ENCODE data around the gene METTL9. TPM values are rescaled to one million over a fixed set of nuclear protein-coding genes. Genes with fewer than 3 reads are reported as not detected.
"Not testable (repeated sequence)": the region's sequence is repeated elsewhere in the genome, so short reads cannot be mapped to it uniquely, and the experiment has no call there.

The METTL9 gene
- total and polyA plus RNA-seq, 9 donors, result 89.6 to 126 (median 97.1) TPM

DNA sequence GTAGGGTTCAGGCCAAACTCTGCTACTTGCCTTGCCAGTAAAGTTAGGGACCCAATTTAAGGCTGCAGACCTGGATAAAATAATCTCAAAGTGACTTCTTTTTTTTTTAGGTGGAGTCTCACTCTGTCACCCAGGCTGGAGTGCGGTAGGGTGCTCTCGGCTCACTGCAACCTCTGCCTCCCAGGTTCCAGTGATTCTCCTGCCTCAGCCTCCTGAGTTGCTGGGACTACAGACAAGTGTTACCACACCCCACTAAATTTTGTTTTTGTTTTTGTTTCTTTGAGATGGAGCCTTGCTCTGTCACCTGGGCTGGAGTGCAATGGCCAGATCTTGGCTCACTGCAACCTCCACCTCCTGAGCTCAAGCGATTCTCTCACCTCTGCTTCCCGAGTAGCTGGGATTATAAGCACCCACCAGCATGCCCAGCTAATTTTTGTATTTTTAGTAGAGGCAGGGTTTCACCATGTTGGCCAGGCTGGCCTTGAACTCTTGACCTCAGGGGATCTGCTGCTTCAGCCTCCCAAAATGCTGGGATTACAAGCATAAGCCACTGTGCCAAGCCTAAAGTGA lies 43.3 kb upstream of the METTL9 start:
- peaks cover 17% of the 10 kb centered on the region for H3K27me3 ChIP-seq (ENCODE audit: control insufficient read depth, insufficient read depth, low read length)
- WGBS (ENCODE audit: insufficient coverage), result 63% methylated on average over 2 of the region's 4 CpGs
- H3K4me3 ChIP-seq (ENCODE audit: low read length); H3K27ac ChIP-seq (ENCODE audit: low read length); DNase-seq; H3K9me3 ChIP-seq (replicated peaks; ENCODE audit: control insufficient read depth, low read depth, low read length); H3K36me3 ChIP-seq (ENCODE audit: control insufficient read depth, insufficient read depth, low read length): not testable (repeated sequence)
- peaks cover 18% of the 10 kb centered on the region for H3K4me1 ChIP-seq (ENCODE audit: control insufficient read depth, insufficient read depth, low read length)

DNA sequence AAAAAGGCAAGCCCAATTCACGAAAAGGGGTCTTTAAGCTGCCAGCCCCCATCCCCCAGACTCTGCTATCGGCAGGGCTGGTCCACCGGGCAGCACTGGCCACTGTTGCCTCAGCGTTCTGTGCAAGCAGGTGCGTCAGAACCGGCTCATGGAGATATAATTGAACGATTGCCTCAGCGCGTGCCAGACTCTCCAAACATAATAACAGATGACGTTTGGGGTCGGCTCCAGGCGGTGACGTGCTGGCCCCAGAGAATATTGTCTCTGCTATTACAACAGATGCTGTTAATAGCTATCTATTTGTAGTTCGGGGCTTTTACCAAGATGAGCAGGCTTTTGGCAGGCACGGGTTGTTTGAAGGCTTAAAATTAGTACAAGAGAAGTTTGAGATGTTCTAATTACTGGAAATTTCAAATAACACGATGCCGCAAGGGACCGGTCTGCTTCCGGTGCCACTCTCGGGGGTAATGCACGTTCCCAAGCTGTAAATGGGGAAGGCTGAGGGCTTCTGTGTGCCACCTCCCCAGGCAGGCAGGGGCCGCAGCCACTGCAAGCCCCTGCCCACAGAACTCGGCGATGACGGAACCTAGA lies 42.6 kb upstream of the METTL9 start:
- Histone ChIP-seq H3K27me3 (ENCODE audit: control insufficient read depth, insufficient read depth, low read length) (peaks cover 17% of the 10 kb centered on the region), H3K4me1 (ENCODE audit: control insufficient read depth, insufficient read depth, low read length) (peaks cover 18% of the 10 kb centered on the region), H3K27ac (ENCODE audit: low read length) (peak overlapping the region; percentile 69)
- 70% methylated on average over 10 of the region's 25 CpGs for WGBS (ENCODE audit: insufficient coverage)
- not testable (repeated sequence) for H3K4me3 ChIP-seq (ENCODE audit: low read length); H3K9me3 ChIP-seq (replicated peaks; ENCODE audit: control insufficient read depth, low read depth, low read length); H3K36me3 ChIP-seq (ENCODE audit: control insufficient read depth, insufficient read depth, low read length)
- peak; percentile 78 for DNase-seq

DNA sequence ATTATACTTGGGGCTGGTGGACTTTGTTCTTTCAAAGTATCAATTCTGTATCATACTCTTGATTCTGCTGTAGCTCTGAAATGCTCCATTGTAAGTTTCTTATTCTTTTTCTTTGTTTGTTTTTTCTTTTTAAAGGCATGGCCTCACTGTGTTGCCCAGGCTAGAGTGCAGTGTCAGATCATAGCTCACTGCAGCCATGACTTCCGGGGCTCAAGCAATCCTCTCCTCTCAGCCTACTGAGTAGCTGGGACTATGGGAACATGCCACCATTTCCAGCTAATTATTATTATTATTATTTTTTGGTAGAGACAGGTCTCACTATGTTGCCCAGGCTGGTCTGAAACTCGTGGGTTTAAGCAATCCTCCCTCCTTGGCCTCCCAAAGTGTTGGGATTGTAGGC lies 38.9 kb upstream of the METTL9 start:
- H3K27me3 ChIP-seq (ENCODE audit: control insufficient read depth, insufficient read depth, low read length), result peaks cover 9% of the 10 kb centered on the region
- H3K27ac ChIP-seq (ENCODE audit: low read length), result no peak overlapping the region
- DNase-seq, result no peak
- H3K4me3 ChIP-seq (ENCODE audit: low read length), result no peak overlapping the region
- H3K36me3 ChIP-seq (ENCODE audit: control insufficient read depth, insufficient read depth, low read length), result no peaks in the 10 kb centered on the region
- no CpG with 5 or more reads among the region's 2 CpGs for WGBS (ENCODE audit: insufficient coverage)
- peaks cover 12% of the 10 kb centered on the region for H3K4me1 ChIP-seq (ENCODE audit: control insufficient read depth, insufficient read depth, low read length)
- no peaks in the 10 kb centered on the region for H3K9me3 ChIP-seq (replicated peaks; ENCODE audit: control insufficient read depth, low read depth, low read length)

DNA sequence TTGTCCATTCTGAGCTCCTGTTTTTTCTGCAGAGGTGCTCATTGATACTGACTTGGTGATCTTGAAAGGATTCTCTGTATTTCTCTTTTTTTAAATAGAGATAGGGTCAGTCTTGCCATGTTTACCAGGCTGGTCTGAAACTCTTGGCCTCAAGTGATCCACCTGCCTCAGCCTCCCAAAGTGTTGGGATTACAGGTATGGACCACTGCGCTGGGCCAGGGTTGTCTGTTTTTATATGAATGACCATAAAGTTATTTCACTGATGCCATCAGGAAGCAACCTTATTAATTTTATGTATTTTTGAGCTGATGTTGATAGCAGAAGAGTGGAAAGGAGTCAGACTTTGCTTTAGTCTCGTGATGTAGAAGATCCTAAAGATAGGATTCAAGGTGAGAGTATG lies 35.7 kb upstream of the METTL9 start:
- Histone ChIP-seq H3K36me3 (ENCODE audit: control insufficient read depth, insufficient read depth, low read length) (no peaks in the 10 kb centered on the region), H3K27me3 (ENCODE audit: control insufficient read depth, insufficient read depth, low read length) (no peaks in the 10 kb centered on the region), H3K4me1 (ENCODE audit: control insufficient read depth, insufficient read depth, low read length) (no peaks in the 10 kb centered on the region), H3K9me3 (replicated peaks; ENCODE audit: control insufficient read depth, low read depth, low read length) (no peaks in the 10 kb centered on the region), H3K4me3 (ENCODE audit: low read length) (no peak overlapping the region), H3K27ac (ENCODE audit: low read length) (no peak overlapping the region)
- WGBS (ENCODE audit: insufficient coverage), result no CpG with 5 or more reads among the region's 2 CpGs
- no peak for DNase-seq

GRCh38 chr16:21564367-21564766 lies 35.0 kb upstream of the METTL9 start:
- not testable (repeated sequence) for DNase-seq; H3K4me3 ChIP-seq (ENCODE audit: low read length); H3K4me1 ChIP-seq (ENCODE audit: control insufficient read depth, insufficient read depth, low read length); H3K27me3 ChIP-seq (ENCODE audit: control insufficient read depth, insufficient read depth, low read length); H3K9me3 ChIP-seq (replicated peaks; ENCODE audit: control insufficient read depth, low read depth, low read length); H3K36me3 ChIP-seq (ENCODE audit: control insufficient read depth, insufficient read depth, low read length); H3K27ac ChIP-seq (ENCODE audit: low read length)
- no CpG with 5 or more reads among the region's 1 CpG for WGBS (ENCODE audit: insufficient coverage)

DNA sequence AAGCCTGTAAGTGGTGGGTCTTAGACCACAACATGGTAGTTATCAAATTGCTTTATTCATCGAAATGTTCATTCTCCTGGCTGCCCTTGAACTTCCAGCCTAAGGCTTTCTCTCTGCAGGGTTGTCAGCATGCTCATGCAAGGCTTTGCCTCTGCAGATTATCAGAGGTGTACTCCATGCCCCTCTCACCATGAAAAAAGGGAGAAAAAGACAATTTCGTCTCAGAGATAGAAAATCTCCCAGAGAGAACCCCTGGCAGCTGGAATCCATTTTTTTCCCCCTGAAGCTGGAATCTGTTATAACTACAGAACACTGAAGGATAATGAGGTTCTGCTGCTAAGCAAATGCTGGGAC lies 33.9 kb upstream of the METTL9 start:
- Histone ChIP-seq H3K27ac (ENCODE audit: low read length) (no peak overlapping the region), H3K4me1 (ENCODE audit: control insufficient read depth, insufficient read depth, low read length) (peaks cover 2% of the 10 kb centered on the region), H3K9me3 (replicated peaks; ENCODE audit: control insufficient read depth, low read depth, low read length) (no peaks in the 10 kb centered on the region), H3K4me3 (ENCODE audit: low read length) (no peak overlapping the region), H3K27me3 (ENCODE audit: control insufficient read depth, insufficient read depth, low read length) (no peaks in the 10 kb centered on the region), H3K36me3 (ENCODE audit: control insufficient read depth, insufficient read depth, low read length) (no peaks in the 10 kb centered on the region)
- no peak for DNase-seq
- 89% methylated on average over 1 of the region's 2 CpGs for WGBS (ENCODE audit: insufficient coverage)

DNA sequence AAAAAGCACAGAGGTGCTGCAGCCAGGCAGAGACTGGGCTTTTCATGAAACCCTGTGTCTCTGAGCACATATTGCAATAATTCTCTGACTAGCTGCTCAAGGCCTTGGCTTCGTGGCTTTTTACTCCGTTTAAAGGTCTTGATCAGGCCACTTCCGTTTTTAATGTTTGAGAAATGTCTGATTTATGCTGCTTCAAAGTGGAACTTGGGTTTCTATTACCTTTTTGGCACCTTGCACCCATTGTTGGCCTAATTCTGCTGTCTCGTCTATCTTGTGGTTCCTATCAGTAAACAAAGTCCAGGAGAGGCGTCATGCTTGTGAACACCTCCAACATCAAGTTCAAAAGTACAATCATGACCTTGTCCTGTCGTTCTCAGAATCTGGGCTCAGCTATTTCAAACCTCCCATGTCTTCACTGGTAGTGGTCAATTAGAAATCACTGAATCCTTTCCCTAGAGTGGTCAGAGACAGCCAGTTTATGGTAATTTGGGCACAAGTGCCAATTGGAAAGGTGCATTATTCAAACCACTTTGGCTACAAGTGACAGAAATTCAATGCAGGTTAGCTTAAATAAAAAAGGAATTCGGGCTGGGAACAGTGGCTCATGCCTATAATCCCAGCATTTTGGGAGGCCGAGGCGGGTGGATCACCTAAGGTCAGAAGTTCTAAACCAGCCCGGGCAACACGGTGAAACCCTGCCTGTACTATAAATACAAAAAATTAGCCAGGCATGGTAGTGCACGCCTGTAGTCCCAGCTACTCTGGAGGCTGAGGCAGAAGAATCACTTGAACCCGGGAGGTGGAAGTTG lies 33.3 kb upstream of the METTL9 start:
- Histone ChIP-seq H3K27me3 (ENCODE audit: control insufficient read depth, insufficient read depth, low read length) (no peaks in the 10 kb centered on the region), H3K9me3 (replicated peaks; ENCODE audit: control insufficient read depth, low read depth, low read length) (no peaks in the 10 kb centered on the region), H3K4me1 (ENCODE audit: control insufficient read depth, insufficient read depth, low read length) (peaks cover 2% of the 10 kb centered on the region), H3K27ac (ENCODE audit: low read length) (no peak overlapping the region), H3K4me3 (ENCODE audit: low read length) (no peak overlapping the region), H3K36me3 (ENCODE audit: control insufficient read depth, insufficient read depth, low read length) (no peaks in the 10 kb centered on the region)
- WGBS (ENCODE audit: insufficient coverage), result 70% methylated on average over 13 of the region's 13 CpGs
- DNase-seq, result no peak

DNA sequence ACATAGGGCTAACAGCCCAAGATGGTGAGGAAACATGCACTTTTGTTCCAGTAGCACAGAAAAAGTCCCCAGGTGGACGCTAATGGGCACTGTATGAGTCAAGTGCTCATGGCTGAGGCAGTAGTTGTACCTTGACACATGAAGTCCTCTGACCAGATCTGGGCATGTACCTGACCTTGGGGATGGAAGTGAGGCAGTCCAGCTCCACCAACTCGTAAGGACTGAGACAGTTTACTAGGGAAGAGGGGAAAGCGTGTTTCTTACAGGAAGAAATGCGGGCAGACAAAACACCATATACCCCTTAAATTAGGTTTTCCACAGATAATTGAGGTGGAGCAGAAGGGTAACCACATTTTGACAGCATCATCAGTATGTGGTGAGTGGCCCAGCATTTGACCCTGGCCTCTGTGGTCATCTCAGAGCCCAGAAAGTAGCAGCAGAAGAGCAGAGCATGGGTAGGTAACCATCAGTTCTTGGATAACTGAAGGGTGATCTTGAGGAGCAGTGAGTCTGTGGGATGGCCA lies 32.4 kb upstream of the METTL9 start:
- Histone ChIP-seq H3K27me3 (ENCODE audit: control insufficient read depth, insufficient read depth, low read length) (no peaks in the 10 kb centered on the region), H3K4me3 (ENCODE audit: low read length) (no peak overlapping the region), H3K36me3 (ENCODE audit: control insufficient read depth, insufficient read depth, low read length) (no peaks in the 10 kb centered on the region), H3K4me1 (ENCODE audit: control insufficient read depth, insufficient read depth, low read length) (peaks cover 2% of the 10 kb centered on the region), H3K9me3 (replicated peaks; ENCODE audit: control insufficient read depth, low read depth, low read length) (no peaks in the 10 kb centered on the region), H3K27ac (ENCODE audit: low read length) (no peak overlapping the region)
- 47% methylated on average over 1 of the region's 4 CpGs for WGBS (ENCODE audit: insufficient coverage)
- no peak for DNase-seq

DNA sequence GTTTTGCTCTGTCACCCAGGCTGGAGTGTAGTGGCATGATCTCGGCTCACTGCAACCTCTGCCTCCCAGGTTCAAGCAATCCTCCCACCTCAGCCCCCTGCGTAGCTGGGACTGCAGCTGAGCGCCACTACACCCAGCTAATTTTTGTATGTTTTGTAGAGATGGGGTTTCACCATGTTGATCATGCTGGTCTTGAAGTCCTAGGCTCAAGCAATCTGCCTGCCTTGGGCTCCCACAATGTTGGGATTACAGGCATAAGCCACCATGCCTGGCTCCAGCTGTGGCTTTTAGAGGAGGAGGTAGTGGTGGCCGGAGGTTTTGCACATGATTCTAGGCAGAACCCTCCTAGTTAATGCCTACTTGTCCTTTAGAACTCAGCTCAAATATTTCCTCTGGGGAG lies 31.9 kb upstream of the METTL9 start:
- not testable (repeated sequence) for H3K27ac ChIP-seq (ENCODE audit: low read length); H3K9me3 ChIP-seq (replicated peaks; ENCODE audit: control insufficient read depth, low read depth, low read length); H3K4me3 ChIP-seq (ENCODE audit: low read length); H3K36me3 ChIP-seq (ENCODE audit: control insufficient read depth, insufficient read depth, low read length); H3K27me3 ChIP-seq (ENCODE audit: control insufficient read depth, insufficient read depth, low read length); DNase-seq; H3K4me1 ChIP-seq (ENCODE audit: control insufficient read depth, insufficient read depth, low read length)
- no CpG with 5 or more reads among the region's 4 CpGs for WGBS (ENCODE audit: insufficient coverage)

- no peak overlapping the region for H3K4me3 ChIP-seq (ENCODE audit: low read length)
- H3K27ac ChIP-seq (ENCODE audit: low read length), result no peak overlapping the region
- no peaks in the 10 kb centered on the region for H3K27me3 ChIP-seq (ENCODE audit: control insufficient read depth, insufficient read depth, low read length)
- H3K36me3 ChIP-seq (ENCODE audit: control insufficient read depth, insufficient read depth, low read length), result no peaks in the 10 kb centered on the region
- H3K9me3 ChIP-seq (replicated peaks; ENCODE audit: control insufficient read depth, low read depth, low read length), result no peaks in the 10 kb centered on the region
- H3K4me1 ChIP-seq (ENCODE audit: control insufficient read depth, insufficient read depth, low read length), result peaks cover 2% of the 10 kb centered on the region
- 87% methylated on average over 6 of the region's 6 CpGs for WGBS (ENCODE audit: insufficient coverage)
- no peak for DNase-seq
Measured at GRCh38 chr16:21568502-21569189, 30.7 kb upstream of the METTL9 start.
